WTC11 (cell line): Measurements from ENCODE around the gene RHBDD1.

Source experiments
- CREB1 ChIP-seq: sonication (generic); formaldehyde crosslinking; IDR thresholded peaks from 2 replicates; pipeline ENCODE4 v1.8.0; 2023; ENCODE audit warnings: mild to moderate bottlenecking, missing genetic modification reagents
- CTCF ChIP-seq: fragments of 200-600 bp; IDR thresholded peaks from 2 replicates; pipeline ENCODE4 v1.8.0; 2022; ENCODE audit warnings: antibody characterized with exemption
- FOXJ3 ChIP-seq: sonication (generic); formaldehyde crosslinking; IDR thresholded peaks from 2 replicates; pipeline ENCODE4 v1.9.0; 2021; ENCODE audit warnings: missing genetic modification reagents, mild to moderate bottlenecking, borderline replicate concordance
- GTF2I ChIP-seq: fragments of 250-450 bp; sonication (Bioruptor Pico); conservative IDR thresholded peaks from 2 replicates; pipeline ENCODE4 v1.4.0; 2021; ENCODE audit warnings: mild to moderate bottlenecking
- MLX ChIP-seq: sonication (generic); formaldehyde crosslinking; IDR thresholded peaks from 2 replicates; pipeline ENCODE4 v1.8.1; 2023; ENCODE audit warnings: mild to moderate bottlenecking, missing genetic modification reagents, moderate library complexity
- NR2C2 ChIP-seq: sonication (generic); formaldehyde crosslinking; IDR thresholded peaks from 2 replicates; pipeline ENCODE4 v1.8.0; 2022; ENCODE audit warnings: mild to moderate bottlenecking, missing genetic modification reagents
- ZNF138 ChIP-seq: sonication (generic); formaldehyde crosslinking; conservative IDR thresholded peaks from 2 replicates; pipeline ENCODE4 v1.8.1; 2022; ENCODE audit warnings: mild to moderate bottlenecking, moderate library complexity, missing genetic modification reagents
- ZNF281 ChIP-seq: sonication (generic); formaldehyde crosslinking; IDR thresholded peaks from 2 replicates; pipeline ENCODE4 v1.8.0; 2023; ENCODE audit warnings: mild to moderate bottlenecking, missing genetic modification reagents

GRCh38 chr2:227043981-227044380 lies 208.1 kb downstream of the RHBDD1 start:
- TF ChIP-seq ZNF138 (CRISPR knock-in tag) (no peak), CTCF (no peak), CREB1 (CRISPR knock-in tag) (no peak), MLX (CRISPR knock-in tag) (no peak), NR2C2 (CRISPR knock-in tag) (no peak), ZNF281 (CRISPR knock-in tag) (no peak), GTF2I (CRISPR knock-in tag) (no peak), FOXJ3 (no peak)
